GM21576 (cell line): Measurements from ENCODE around the gene PDE4D.
"Not testable (repeated sequence)": the region's sequence is repeated elsewhere in the genome, so short reads cannot be mapped to it uniquely, and the experiment has no call there.

ENCODE experiments used
- ATAC-seq: cut with Tn5 transposase; IDR thresholded peaks from one replicate; pipeline ENCODE4 v1.9.1; 2021; ENCODE audit warnings: mild to moderate bottlenecking, moderate library complexity; ENCODE audit not compliant: unreplicated experiment

The PDE4D gene

GRCh38 chr5:59588922-59589321 is 304.6 kb downstream of the PDE4D start:
- ATAC-seq = no peak

GRCh38 chr5:59587489-59588337 is 305.8 kb downstream of the PDE4D start:
- ATAC-seq = no peak

GRCh38 chr5:59586841-59587240 is 306.7 kb downstream of the PDE4D start:
- no peak for ATAC-seq

- no peak for ATAC-seq
These were observed 308.4 kb downstream of the PDE4D start for GRCh38 chr5:59584858-59585846.

- ATAC-seq = no peak
These were observed 309.5 kb downstream of the PDE4D start for GRCh38 chr5:59583810-59584562.

GRCh38 chr5:59583151-59583809 is 310.2 kb downstream of the PDE4D start:
- ATAC-seq = no peak

- ATAC-seq = no peak
These were observed 310.8 kb downstream of the PDE4D start for GRCh38 chr5:59582746-59583145.

GRCh38 chr5:59579824-59580167 is 313.7 kb downstream of the PDE4D start:
- ATAC-seq = no peak

GRCh38 chr5:59579101-59579823 is 314.3 kb downstream of the PDE4D start:
- ATAC-seq = no peak

- no peak for ATAC-seq
These were observed 316.0 kb downstream of the PDE4D start for GRCh38 chr5:59577485-59577884.

GRCh38 chr5:59575648-59576445 is 317.7 kb downstream of the PDE4D start:
- no peak for ATAC-seq

GRCh38 chr5:59573509-59573908 is 320.0 kb downstream of the PDE4D start:
- not testable (repeated sequence) for ATAC-seq

- ATAC-seq = no peak
These were observed 322.5 kb downstream of the PDE4D start for GRCh38 chr5:59571067-59571466.

GRCh38 chr5:59569608-59570334 is 323.8 kb downstream of the PDE4D start:
- ATAC-seq = no peak

GRCh38 chr5:59569158-59569557 is 324.4 kb downstream of the PDE4D start:
- ATAC-seq = no peak

- ATAC-seq = no peak
These were observed 325.4 kb downstream of the PDE4D start for GRCh38 chr5:59568161-59568560.

- ATAC-seq = no peak
These were observed 328.0 kb downstream of the PDE4D start for GRCh38 chr5:59565551-59565950.

GRCh38 chr5:59564895-59565294 is 328.6 kb downstream of the PDE4D start:
- ATAC-seq = no peak
